Thyroid gland (tissue), 4 donors: Measurements from ENCODE around the gene PODXL.

Experiments
- POLR2A ChIP-seq, 2 donors: fragments of 450-650 bp; IDR thresholded peaks; one replicate each; pipeline ENCODE4 v1.6.1; 2017; ENCODE audit warnings: antibody characterized with exemption in 2 of 2, mild to moderate bottlenecking in 2 of 2, moderate library complexity in 1 of 2
- TF ChIP-seq, protein P1 (sequence below), 6 experiments: fragments of 200-600 bp in 3 of 6; fragments of 450-650 bp in 3 of 6; sonication (generic) in 3 of 6; IDR thresholded peaks; one replicate each; pipeline ENCODE4 v1.5.1; 2016 to 2019; ENCODE audit warnings: antibody characterized with exemption in 6 of 6, mild to moderate bottlenecking in 2 of 6, inconsistent platforms in 1 of 6, moderate library complexity in 1 of 6

GRCh38 chr7:131555552-131556052 is 826 bp downstream of the PODXL start:
- TF ChIP-seq, protein P1, sequence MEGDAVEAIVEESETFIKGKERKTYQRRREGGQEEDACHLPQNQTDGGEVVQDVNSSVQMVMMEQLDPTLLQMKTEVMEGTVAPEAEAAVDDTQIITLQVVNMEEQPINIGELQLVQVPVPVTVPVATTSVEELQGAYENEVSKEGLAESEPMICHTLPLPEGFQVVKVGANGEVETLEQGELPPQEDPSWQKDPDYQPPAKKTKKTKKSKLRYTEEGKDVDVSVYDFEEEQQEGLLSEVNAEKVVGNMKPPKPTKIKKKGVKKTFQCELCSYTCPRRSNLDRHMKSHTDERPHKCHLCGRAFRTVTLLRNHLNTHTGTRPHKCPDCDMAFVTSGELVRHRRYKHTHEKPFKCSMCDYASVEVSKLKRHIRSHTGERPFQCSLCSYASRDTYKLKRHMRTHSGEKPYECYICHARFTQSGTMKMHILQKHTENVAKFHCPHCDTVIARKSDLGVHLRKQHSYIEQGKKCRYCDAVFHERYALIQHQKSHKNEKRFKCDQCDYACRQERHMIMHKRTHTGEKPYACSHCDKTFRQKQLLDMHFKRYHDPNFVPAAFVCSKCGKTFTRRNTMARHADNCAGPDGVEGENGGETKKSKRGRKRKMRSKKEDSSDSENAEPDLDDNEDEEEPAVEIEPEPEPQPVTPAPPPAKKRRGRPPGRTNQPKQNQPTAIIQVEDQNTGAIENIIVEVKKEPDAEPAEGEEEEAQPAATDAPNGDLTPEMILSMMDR (IDR thresholded peaks at IDR 0.05) = no peak
- no peak for TF ChIP-seq POLR2A (IDR thresholded peaks at IDR 0.05)
